GM23248 (cell line): ENCODE measurements around the gene NDUFV2. TPM values are rescaled to one million over a fixed set of nuclear protein-coding genes. Genes with fewer than 3 reads are reported as not detected.

Experiments
- DNase-seq: peaks from one replicate; pipeline ENCODE4 v3.0.0-alpha.2; 2015
- H2AFZ ChIP-seq: fragments of 200-600 bp; sonication (generic); 2 replicates; pipeline ENCODE4 v1.6.1; 2016; ENCODE audit warnings: antibody characterized with exemption
- H3F3A ChIP-seq: fragments of 200-600 bp; sonication (generic); 2 replicates; pipeline ENCODE4 v1.6.1; 2016; ENCODE audit warnings: mild to moderate bottlenecking, antibody characterized with exemption, mixed run types; ENCODE audit not compliant: insufficient read depth
- H3K27ac ChIP-seq: fragments of 200-600 bp; sonication (generic); 2 replicates; pipeline ENCODE4 v1.5.1; 2016; ENCODE audit warnings: mild to moderate bottlenecking
- H3K27me3 ChIP-seq: fragments of 200-600 bp; sonication (generic); replicated peaks from 2 replicates; pipeline ENCODE4 v1.6.1; 2016; ENCODE audit warnings: mild to moderate bottlenecking; ENCODE audit not compliant: insufficient read depth
- H3K36me3 ChIP-seq: fragments of 200-600 bp; sonication (generic); 2 replicates; pipeline ENCODE4 v1.6.1; 2016; ENCODE audit warnings: low read depth, mild to moderate bottlenecking
- H3K4me1 ChIP-seq: fragments of 200-600 bp; sonication (generic); 2 replicates; pipeline ENCODE4 v1.6.1; 2016; ENCODE audit warnings: mild to moderate bottlenecking; ENCODE audit not compliant: insufficient read depth
- H3K4me2 ChIP-seq: fragments of 200-600 bp; sonication (generic); one replicate; pipeline ENCODE4 v1.6.1; 2016; ENCODE audit warnings: mild to moderate bottlenecking; ENCODE audit not compliant: unreplicated experiment
- H3K4me3 ChIP-seq: fragments of 200-600 bp; sonication (generic); 2 replicates; pipeline ENCODE4 v1.5.1; 2016; ENCODE audit warnings: mild to moderate bottlenecking
- H3K79me2 ChIP-seq: fragments of 200-600 bp; sonication (generic); 2 replicates; pipeline ENCODE4 v1.6.1; 2016; ENCODE audit warnings: mild to moderate bottlenecking; ENCODE audit not compliant: insufficient read depth
- H3K9ac ChIP-seq: fragments of 200-600 bp; sonication (generic); 2 replicates; pipeline ENCODE4 v1.6.1; 2016; ENCODE audit warnings: mild to moderate bottlenecking
- H3K9me2 ChIP-seq: fragments of 200-600 bp; sonication (generic); 2 replicates; pipeline ENCODE4 v1.6.1; 2016; ENCODE audit warnings: mixed run types, mild to moderate bottlenecking, moderate library complexity; ENCODE audit not compliant: insufficient read depth
- H3K9me3 ChIP-seq: fragments of 200-600 bp; sonication (generic); one replicate; pipeline ENCODE4 v1.6.1; 2017; ENCODE audit warnings: low read depth
- H4K20me1 ChIP-seq: fragments of 200-600 bp; sonication (generic); 2 replicates; pipeline ENCODE4 v1.6.0; 2016; ENCODE audit not compliant: insufficient read depth
- EZH2 ChIP-seq: fragments of 200-600 bp; sonication (generic); IDR thresholded peaks from 2 replicates; pipeline ENCODE4 v1.6.1; 2018; ENCODE audit warnings: antibody characterized with exemption, mild to moderate bottlenecking; ENCODE audit not compliant: insufficient read depth, poor library complexity, severe bottlenecking
- EZH2phosphoT487 ChIP-seq: fragments of 200-600 bp; sonication (generic); IDR thresholded peaks from 2 replicates; pipeline ENCODE4 v1.6.1; 2018; ENCODE audit warnings: antibody characterized with exemption, moderate library complexity, mild to moderate bottlenecking, low read depth; ENCODE audit not compliant: insufficient read depth
- WGBS, 2 experiments: methylation state at CpG; one replicate each; pipeline ENCODE4 v1.1.6; 2015 to 2017; ENCODE audit warnings: low lambda C conversion rate in 2 of 2, low coverage in 1 of 2; ENCODE audit errors: missing lambda C conversion rate in 2 of 2; 5-methylcytosine and 5-hydroxymethylcytosine counted together
- in situ Hi-C: fragments of 300-500 bp; cut with MboI; formaldehyde crosslinking; loops from 2 replicates; pipeline ENCODE4 v1.15.0; 2020
- polyA plus RNA-seq: library from polyadenylated mRNA; unstranded; fragments of >200 nt; fragmentation: Nextera tagmentation; extraction: Ambion mirVana; gene quantifications from 2 replicates; pipeline ENCODE4 v1.2.1, GENCODE V29; 2016
- total RNA-seq: library from RNA; depleted of rRNA; stranded (reverse); fragments of >200 nt; shearing (Covaris generic); gene quantifications from 2 replicates; pipeline ENCODE4 v1.2.3, GENCODE V29; 2014; rRNA removed

Gene NDUFV2
- total and polyA plus RNA-seq, 2 experiments from 2014 or later = 80.7 to 208 TPM

DNA sequence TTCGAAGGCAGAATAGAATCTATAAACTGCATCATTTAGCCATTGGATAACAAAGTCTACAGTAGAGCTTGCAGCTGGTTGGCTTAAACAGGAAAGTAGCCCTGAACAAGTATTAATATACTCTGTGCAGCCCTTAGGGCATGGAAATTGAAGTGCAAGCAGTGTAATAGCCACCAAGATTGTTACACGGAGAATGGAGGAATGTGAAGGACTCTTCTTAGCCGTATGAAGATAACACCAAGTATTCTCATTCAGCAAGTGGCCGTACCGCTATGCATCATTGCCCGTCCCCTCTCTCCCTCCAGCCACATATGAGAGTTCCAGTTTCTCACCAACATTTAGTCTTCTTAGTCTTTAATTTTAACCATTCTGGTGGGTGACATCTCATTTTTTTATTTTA lies 74.5 kb downstream of the NDUFV2 start:
- Histone ChIP-seq H3K27ac (no peak overlapping the region), H3F3A (no peaks in the 10 kb centered on the region), H3K4me1 (peaks cover 10% of the 10 kb centered on the region; the same call in 1 of the 2 replicates), H3K9ac (no peak overlapping the region), H3K4me2 (no peak overlapping the region), H3K36me3 (no peaks in the 10 kb centered on the region), H3K9me3 (no peaks in the 10 kb centered on the region), H3K4me3 (no peak overlapping the region), H4K20me1 (peaks cover 20% of the 10 kb centered on the region; the same call in 1 of the 2 replicates), H3K79me2 (peaks cover 99% of the 10 kb centered on the region), H2AFZ (no peak overlapping the region), H3K9me2 (no peaks in the 10 kb centered on the region), H3K27me3 (no peaks in the 10 kb centered on the region)
- DNase-seq = no peak
- TF ChIP-seq EZH2phosphoT487 (no peak), EZH2 (no peak)
- WGBS, 2 experiments = 93% methylated on average over 6 of the region's 6 CpGs
- in situ Hi-C loops = no loop called here

DNA sequence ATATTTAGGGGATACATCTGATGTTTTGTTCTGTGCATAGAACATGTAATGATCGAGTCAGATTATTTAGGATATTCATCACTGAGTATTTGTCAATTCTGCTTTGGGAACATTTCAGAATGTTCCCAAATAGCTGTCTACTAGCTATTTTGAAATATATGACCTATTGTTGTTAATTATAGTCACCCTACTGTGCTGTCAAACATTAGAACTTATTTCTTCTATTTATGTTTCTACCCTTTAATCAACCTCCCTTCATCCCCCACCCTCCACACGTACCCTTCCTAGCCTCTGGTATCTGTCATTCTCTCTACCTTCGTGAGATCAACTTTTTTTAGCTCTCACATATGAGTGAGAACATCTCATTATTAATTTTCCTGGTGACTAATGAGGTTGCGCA lies 75.0 kb downstream of the NDUFV2 start:
- no peaks in the 10 kb centered on the region for H3K9me3 ChIP-seq
- H3K4me1 ChIP-seq = peaks cover 10% of the 10 kb centered on the region; the same call in 1 of the 2 replicates
- no peaks in the 10 kb centered on the region for H3F3A ChIP-seq
- no peak for DNase-seq
- no peak overlapping the region for H3K4me3 ChIP-seq
- H3K9ac ChIP-seq = no peak overlapping the region
- H3K27ac ChIP-seq = no peak overlapping the region
- H2AFZ ChIP-seq = no peak overlapping the region
- H3K36me3 ChIP-seq = no peaks in the 10 kb centered on the region
- TF ChIP-seq EZH2 = no peak
- no peak for TF ChIP-seq EZH2phosphoT487
- peaks cover 15% of the 10 kb centered on the region; the same call in 1 of the 2 replicates for H4K20me1 ChIP-seq
- in situ Hi-C loops = no loop called here
- WGBS, 2 experiments = 90% methylated on average over 4 of the region's 4 CpGs
- H3K9me2 ChIP-seq = no peaks in the 10 kb centered on the region
- H3K27me3 ChIP-seq = no peaks in the 10 kb centered on the region
- no peak overlapping the region for H3K4me2 ChIP-seq
- H3K79me2 ChIP-seq = peaks cover 99% of the 10 kb centered on the region

DNA sequence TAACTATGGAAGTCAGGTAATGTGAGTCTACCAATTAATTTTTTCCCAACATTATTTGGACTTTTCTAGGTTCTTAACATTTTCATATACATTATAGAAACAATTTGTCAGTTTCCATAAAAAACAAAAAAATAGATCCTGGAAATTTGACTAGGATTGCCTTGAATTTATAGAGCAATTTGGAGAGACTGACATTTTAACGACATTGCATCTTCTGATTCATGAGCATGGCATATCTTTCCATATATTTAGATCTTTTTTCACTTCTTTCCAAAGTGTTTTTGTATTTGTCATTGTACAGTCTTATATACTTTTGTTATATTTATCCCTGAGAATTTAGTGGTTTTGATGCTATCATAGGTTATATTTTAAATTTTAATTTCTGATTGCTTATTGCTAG lies 76.1 kb downstream of the NDUFV2 start:
- H3K9me2 ChIP-seq = no peaks in the 10 kb centered on the region
- H4K20me1 ChIP-seq = peaks cover 14% of the 10 kb centered on the region; the same call in 1 of the 2 replicates
- no peaks in the 10 kb centered on the region for H3K9me3 ChIP-seq
- H3K27me3 ChIP-seq = no peaks in the 10 kb centered on the region
- peaks cover 100% of the 10 kb centered on the region for H3K79me2 ChIP-seq
- H3F3A ChIP-seq = no peaks in the 10 kb centered on the region
- H3K27ac ChIP-seq = no peak overlapping the region
- no peak overlapping the region for H3K4me3 ChIP-seq
- DNase-seq = peak; percentile 7
- H2AFZ ChIP-seq = no peak overlapping the region
- in situ Hi-C loops = no loop called here
- no peak overlapping the region for H3K9ac ChIP-seq
- H3K4me2 ChIP-seq = no peak overlapping the region
- TF ChIP-seq EZH2 = no peak
- 100% methylated on average over 1 of the region's 1 CpG for WGBS, 2 experiments
- peaks cover 10% of the 10 kb centered on the region; the same call in 1 of the 2 replicates for H3K4me1 ChIP-seq
- peaks cover 5% of the 10 kb centered on the region; the same call in 1 of the 2 replicates for H3K36me3 ChIP-seq

DNA sequence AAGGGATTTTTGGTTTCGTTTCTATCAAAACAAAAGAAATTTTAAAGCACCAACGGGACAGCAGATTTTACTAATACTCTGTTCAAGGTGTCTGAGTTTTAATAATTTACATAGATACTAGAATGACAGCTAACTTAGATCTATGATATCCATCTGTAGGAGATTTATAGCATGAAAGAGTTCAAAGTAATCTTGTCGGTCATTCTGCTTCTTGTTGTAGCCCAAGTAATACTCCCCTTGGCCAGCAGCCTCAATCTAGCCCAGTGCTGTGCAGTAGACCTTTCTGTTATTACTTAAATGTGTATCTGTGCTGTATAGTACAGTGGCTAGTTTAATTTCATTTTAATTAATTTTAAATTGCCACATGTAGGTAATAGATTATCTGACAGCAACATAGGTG lies 78.8 kb downstream of the NDUFV2 start:
- Histone ChIP-seq H3K4me2 (peak overlapping the region; percentile 62), H3K36me3 (peaks cover 18% of the 10 kb centered on the region; the same call in 1 of the 2 replicates), H3K79me2 (peaks cover 96% of the 10 kb centered on the region), H3K9me3 (no peaks in the 10 kb centered on the region), H3K4me1 (peaks cover 10% of the 10 kb centered on the region; the same call in 1 of the 2 replicates), H4K20me1 (peaks cover 14% of the 10 kb centered on the region; the same call in 1 of the 2 replicates), H2AFZ (no peak overlapping the region), H3K27me3 (no peaks in the 10 kb centered on the region), H3K9me2 (no peaks in the 10 kb centered on the region), H3K9ac (0 out of 2 replicates have a peak overlapping the region, but pooled peaks have one; percentile 4), H3F3A (no peaks in the 10 kb centered on the region), H3K27ac (no peak overlapping the region), H3K4me3 (peak overlapping the region; percentile 15)
- in situ Hi-C loops = no loop called here
- 15 to 16% methylated on average over 3 of the region's 3 CpGs for WGBS, 2 experiments
- DNase-seq = peak; percentile 14
- no peak for TF ChIP-seq EZH2
- no peak for TF ChIP-seq EZH2phosphoT487

DNA sequence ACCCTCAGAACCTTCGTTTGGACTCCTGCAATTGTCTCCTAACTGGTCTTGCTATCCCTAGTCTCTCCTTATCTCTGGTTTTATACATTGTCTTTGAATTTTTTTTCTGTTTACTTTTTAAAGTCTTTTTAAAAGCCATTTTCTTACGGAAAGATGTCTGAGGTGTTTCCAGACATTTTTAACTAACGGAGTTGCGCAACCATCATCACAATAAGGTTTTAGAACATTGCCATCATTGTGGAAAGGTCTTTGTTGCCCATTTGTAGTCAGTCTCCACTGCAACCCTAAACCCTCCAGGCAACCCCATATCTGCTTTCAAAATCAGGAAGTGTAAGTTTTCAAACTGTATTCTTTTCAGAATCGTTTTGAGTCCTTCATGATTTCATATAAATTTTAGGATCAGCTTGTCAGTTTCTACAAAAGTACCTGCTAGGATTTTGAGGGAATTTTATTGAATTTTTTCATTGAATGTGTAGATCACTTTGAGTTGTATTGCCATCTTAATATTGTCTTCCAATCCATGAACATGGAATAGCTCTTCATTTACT lies 80.4 kb downstream of the NDUFV2 start:
- Histone ChIP-seq H3K36me3 (peaks cover 18% of the 10 kb centered on the region; the same call in 1 of the 2 replicates), H3K4me2 (no peak overlapping the region), H3K4me3 (no peak overlapping the region), H3K4me1 (peaks cover 10% of the 10 kb centered on the region; the same call in 1 of the 2 replicates), H3K9ac (no peak overlapping the region), H3K9me2 (no peaks in the 10 kb centered on the region), H3K9me3 (no peaks in the 10 kb centered on the region), H2AFZ (no peak overlapping the region), H3K27ac (no peak overlapping the region), H3K79me2 (peaks cover 90% of the 10 kb centered on the region), H4K20me1 (peaks cover 14% of the 10 kb centered on the region; the same call in 1 of the 2 replicates), H3K27me3 (no peaks in the 10 kb centered on the region), H3F3A (no peaks in the 10 kb centered on the region)
- DNase-seq = no peak
- TF ChIP-seq EZH2 (no peak), EZH2phosphoT487 (no peak)
- WGBS, 2 experiments = 70 to 72% methylated on average over 5 of the region's 5 CpGs
- in situ Hi-C loops = no loop called here

Other genes with a start within 250 kb of the NDUFV2 start
- gene ANKRD12, start 34.1 kb downstream of the NDUFV2 start, total RNA-seq = 16.5 and 29.6 TPM in 2 replicates
- gene ANKRD12, start 34.1 kb downstream of the NDUFV2 start, polyA plus RNA-seq = 30.4 and 34.8 TPM in 2 replicates
- gene TWSG1, start 232.1 kb downstream of the NDUFV2 start, total RNA-seq = 124 and 136 TPM in 2 replicates
- gene TWSG1, start 232.1 kb downstream of the NDUFV2 start, polyA plus RNA-seq = 113 and 116 TPM in 2 replicates